G401.6 (cell line): ENCODE results near the gene HIKESHI.
"Not testable (repeated sequence)": the region's sequence is repeated elsewhere in the genome, so short reads cannot be mapped to it uniquely, and the experiment has no call there.

ENCODE experiments used
- FAIRE-seq: peaks from 2 replicates; lab custom pipeline; 2012; peaks lifted over from hg19 to GRCh38; lab: Jason Lieb, UNC

HIKESHI gene

GRCh38 chr11:86302092-86302793 is at the start of gene HIKESHI:
TSS of gene HIKESHI (plus strand) at chr11:86302240. CDS start at chr11:86302449, 209 bp downstream.
- peak; percentile 98 for FAIRE-seq

- FAIRE-seq, result no peak
Measured at GRCh38 chr11:86255896-86256295, 46.1 kb upstream of the HIKESHI start.

- FAIRE-seq, result no peak
Measured at GRCh38 chr11:86256608-86257007, 45.4 kb upstream of the HIKESHI start.

GRCh38 chr11:86257446-86257845 is 44.6 kb upstream of the HIKESHI start:
- no peak for FAIRE-seq

GRCh38 chr11:86259730-86260129 is 42.3 kb upstream of the HIKESHI start:
- no peak for FAIRE-seq

- FAIRE-seq, result no peak
Measured at GRCh38 chr11:86261328-86261727, 40.7 kb upstream of the HIKESHI start.

GRCh38 chr11:86262387-86262786 is 39.7 kb upstream of the HIKESHI start:
- FAIRE-seq, result no peak

GRCh38 chr11:86264649-86265048 is 37.4 kb upstream of the HIKESHI start:
- no peak for FAIRE-seq

- no peak for FAIRE-seq
Measured at GRCh38 chr11:86265194-86265593, 36.8 kb upstream of the HIKESHI start.

- FAIRE-seq, result no peak
Measured at GRCh38 chr11:86269645-86270044, 32.4 kb upstream of the HIKESHI start.

GRCh38 chr11:86274503-86274902 is 27.5 kb upstream of the HIKESHI start:
- no peak for FAIRE-seq

GRCh38 chr11:86274999-86275398 is 27.0 kb upstream of the HIKESHI start:
- FAIRE-seq, result no peak

- FAIRE-seq, result no peak
Measured at GRCh38 chr11:86275493-86276370, 26.3 kb upstream of the HIKESHI start.

- no peak for FAIRE-seq
Measured at GRCh38 chr11:86277741-86278140, 24.3 kb upstream of the HIKESHI start.

- no peak for FAIRE-seq
Measured at GRCh38 chr11:86278226-86278625, 23.8 kb upstream of the HIKESHI start.

GRCh38 chr11:86279747-86280146 is 22.3 kb upstream of the HIKESHI start:
- no peak for FAIRE-seq

- no peak for FAIRE-seq
Measured at GRCh38 chr11:86287468-86287796, 14.6 kb upstream of the HIKESHI start.

GRCh38 chr11:86288776-86289507 is 13.1 kb upstream of the HIKESHI start:
- FAIRE-seq, result no peak

- FAIRE-seq, result not testable (repeated sequence)
Measured at GRCh38 chr11:86289508-86290280, 12.3 kb upstream of the HIKESHI start.

- FAIRE-seq, result peak; percentile 75
Measured at GRCh38 chr11:86291466-86292262, 10.4 kb upstream of the HIKESHI start.

- FAIRE-seq, result no peak
Measured at GRCh38 chr11:86292912-86293616, 9.0 kb upstream of the HIKESHI start.
